ENCODE results near the gene ZNF140. TPM values are rescaled to one million over a fixed set of nuclear protein-coding genes. Genes with fewer than 3 reads are reported as not detected.
A peak's percentile ranks its signal among the peaks of the same experiment; 100 is the strongest.

ZNF140 gene
- total and polyA plus RNA-seq, 2 of the 13 experiments (the other 11 are each of a cell fraction or from before 2014, with no cell fraction given), result 8.7 to 13.5 TPM

DNA sequence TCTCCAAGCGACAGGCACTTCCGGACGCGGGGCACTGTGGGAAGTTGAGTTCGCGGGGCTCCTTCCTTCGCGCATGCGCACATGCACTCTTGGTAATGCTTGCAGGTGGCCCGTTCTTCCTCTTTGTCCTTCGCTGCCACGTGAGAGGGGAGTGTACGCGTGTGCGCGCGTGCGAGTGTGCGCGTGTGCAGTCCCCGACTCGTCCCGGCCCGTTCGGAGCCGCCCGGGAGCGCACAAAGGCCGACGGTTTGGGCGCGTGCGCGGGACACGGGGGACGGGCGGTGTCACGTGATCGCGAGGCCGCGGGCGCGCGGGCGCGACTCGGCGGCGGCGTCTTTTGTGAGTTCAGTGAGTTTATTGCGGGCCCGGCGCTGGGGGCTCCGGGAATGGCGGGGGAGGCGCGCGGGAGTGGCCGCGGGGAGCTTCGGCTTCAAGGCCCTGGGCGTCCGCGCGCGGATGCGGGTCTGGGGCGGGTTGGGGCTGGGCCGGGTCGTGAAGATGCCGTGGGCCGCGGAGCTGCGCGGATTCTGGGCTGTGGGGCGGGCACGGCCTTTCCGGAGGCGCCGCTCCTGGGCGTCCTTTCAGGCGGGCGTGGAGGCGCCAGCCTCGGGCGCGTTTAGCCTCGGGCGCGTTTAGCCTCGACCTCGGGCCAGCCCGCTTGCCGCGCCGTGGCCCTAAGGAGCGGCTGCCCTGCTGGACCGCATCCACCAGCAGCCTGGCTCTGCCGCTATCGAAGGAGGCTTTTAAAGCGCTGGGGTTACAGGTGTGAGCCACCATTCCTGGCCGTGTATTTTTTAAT, 43.3 kb upstream of the ZNF140 start, which contains the start of gene ZNF84 (continued):
- TF ChIP-seq ZNF142 (CRISPR knock-in tag; IDR thresholded peaks at IDR 0.05) (no peak; the same call in 1 of the 2 replicates), ZNF496 (CRISPR knock-in tag; IDR thresholded peaks at IDR 0.05; ENCODE audit: insufficient replicate concordance) (no peak), MAZ (IDR thresholded peaks at IDR 0.05; ENCODE audit: borderline replicate concordance, low read depth, low read length) (no peak), MAZ (CRISPR knock-in tag; IDR thresholded peaks at IDR 0.05; ENCODE audit: low read depth) (peak; percentile 84), KDM4B (CRISPR knock-in tag; IDR thresholded peaks at IDR 0.05) (no peak), ZNF841 (CRISPR knock-in tag; IDR thresholded peaks at IDR 0.05; ENCODE audit: borderline replicate concordance) (peak; percentile 82; the same call in 1 of the 2 replicates), ZFP36 (IDR thresholded peaks at IDR 0.05; ENCODE audit: borderline replicate concordance, low read depth, low read length, partially characterized antibody) (no peak), EP300 (IDR thresholded peaks at IDR 0.05; ENCODE audit: low read depth in 2 of 2, low read length in 2 of 2) (no peak), EP300 (CRISPR knock-in tag; IDR thresholded peaks at IDR 0.05; ENCODE audit: borderline replicate concordance) (peak; percentile 64), ZNF660 (CRISPR knock-in tag; IDR thresholded peaks at IDR 0.05; ENCODE audit: borderline replicate concordance, low read depth) (no peak), TCF7L2 (IDR thresholded peaks at IDR 0.05; ENCODE audit: low read depth, low read length) (no peak), ZMAT3 (CRISPR knock-in tag; conservative IDR thresholded peaks at IDR 0.05) (peak; percentile 75; the same call in 1 of the 2 replicates), PHF8 (CRISPR knock-in tag; IDR thresholded peaks at IDR 0.05) (peak; percentile 78), PRMT3 (CRISPR knock-in tag; IDR thresholded peaks at IDR 0.05; ENCODE audit: borderline replicate concordance, low read depth) (no peak), NFATC3 (CRISPR knock-in tag; IDR thresholded peaks at IDR 0.05) (no peak), PITX1 (CRISPR knock-in tag; IDR thresholded peaks at IDR 0.05) (peak; percentile 28; the same call in 1 of the 2 replicates), GZF1 (CRISPR knock-in tag; IDR thresholded peaks at IDR 0.05) (no peak; the same call in 1 of the 2 replicates), SIX1 (CRISPR knock-in tag; IDR thresholded peaks at IDR 0.05; ENCODE audit: borderline replicate concordance) (no peak), ZNF781 (CRISPR knock-in tag; IDR thresholded peaks at IDR 0.05; ENCODE audit: borderline replicate concordance, not compliant biosample characterization) (no peak), IKZF5 (CRISPR knock-in tag; IDR thresholded peaks at IDR 0.05) (peak; percentile 71)
- TF ChIP-seq, protein P1, sequence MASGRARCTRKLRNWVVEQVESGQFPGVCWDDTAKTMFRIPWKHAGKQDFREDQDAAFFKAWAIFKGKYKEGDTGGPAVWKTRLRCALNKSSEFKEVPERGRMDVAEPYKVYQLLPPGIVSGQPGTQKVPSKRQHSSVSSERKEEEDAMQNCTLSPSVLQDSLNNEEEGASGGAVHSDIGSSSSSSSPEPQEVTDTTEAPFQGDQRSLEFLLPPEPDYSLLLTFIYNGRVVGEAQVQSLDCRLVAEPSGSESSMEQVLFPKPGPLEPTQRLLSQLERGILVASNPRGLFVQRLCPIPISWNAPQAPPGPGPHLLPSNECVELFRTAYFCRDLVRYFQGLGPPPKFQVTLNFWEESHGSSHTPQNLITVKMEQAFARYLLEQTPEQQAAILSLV (CRISPR knock-in tag; IDR thresholded peaks at IDR 0.05; ENCODE audit: borderline replicate concordance), result peak; percentile 64

All from HepG2 (cell line).